GM03348 (cell line): ENCODE results near the gene UQCRFS1.
A peak's percentile ranks its signal among the peaks of the same experiment; 100 is the strongest.
"Not testable (repeated sequence)": the region's sequence is repeated elsewhere in the genome, so short reads cannot be mapped to it uniquely, and the experiment has no call there.

Experiments used
- DNase-seq: peaks from one replicate; pipeline ENCODE4 v3.0.0; 2012; ENCODE audit warnings: low spot score

The UQCRFS1 gene

DNA sequence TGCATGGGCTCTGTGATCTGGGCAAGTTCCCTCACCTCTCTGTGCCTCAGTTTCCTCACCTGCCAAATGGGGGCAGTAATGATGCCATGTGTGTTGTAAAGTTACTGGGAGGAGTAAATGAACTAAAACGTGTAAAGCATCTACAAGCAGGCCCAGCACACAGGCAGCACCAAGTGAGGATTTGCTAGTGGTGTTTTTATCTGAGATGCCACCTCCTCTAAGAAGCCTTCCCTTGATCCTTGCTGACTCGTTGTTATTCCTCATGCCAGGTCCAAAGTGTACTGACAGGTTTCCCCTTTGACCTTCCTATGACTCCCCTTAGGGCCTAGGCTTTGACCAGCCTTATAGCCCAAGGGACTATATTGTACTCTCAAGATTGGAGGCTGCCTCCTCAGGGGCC lies 1.5 kb upstream of the UQCRFS1 start:
- DNase-seq: no peak

DNA sequence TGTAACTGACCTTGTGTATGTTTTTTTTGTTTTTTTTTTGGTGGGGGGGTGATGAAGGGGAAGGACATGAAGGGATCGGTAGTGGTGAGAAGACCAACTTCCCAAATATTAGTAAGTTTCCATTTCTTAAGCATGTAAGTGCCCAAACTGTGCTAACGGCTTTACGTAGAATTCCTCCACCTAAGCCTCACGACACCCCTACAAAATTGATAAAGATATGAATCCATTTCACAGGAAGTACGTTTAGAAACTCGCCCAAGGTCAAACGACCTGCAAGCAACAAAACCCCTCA lies 649 bp downstream of the UQCRFS1 start:
- no peak for DNase-seq

DNA sequence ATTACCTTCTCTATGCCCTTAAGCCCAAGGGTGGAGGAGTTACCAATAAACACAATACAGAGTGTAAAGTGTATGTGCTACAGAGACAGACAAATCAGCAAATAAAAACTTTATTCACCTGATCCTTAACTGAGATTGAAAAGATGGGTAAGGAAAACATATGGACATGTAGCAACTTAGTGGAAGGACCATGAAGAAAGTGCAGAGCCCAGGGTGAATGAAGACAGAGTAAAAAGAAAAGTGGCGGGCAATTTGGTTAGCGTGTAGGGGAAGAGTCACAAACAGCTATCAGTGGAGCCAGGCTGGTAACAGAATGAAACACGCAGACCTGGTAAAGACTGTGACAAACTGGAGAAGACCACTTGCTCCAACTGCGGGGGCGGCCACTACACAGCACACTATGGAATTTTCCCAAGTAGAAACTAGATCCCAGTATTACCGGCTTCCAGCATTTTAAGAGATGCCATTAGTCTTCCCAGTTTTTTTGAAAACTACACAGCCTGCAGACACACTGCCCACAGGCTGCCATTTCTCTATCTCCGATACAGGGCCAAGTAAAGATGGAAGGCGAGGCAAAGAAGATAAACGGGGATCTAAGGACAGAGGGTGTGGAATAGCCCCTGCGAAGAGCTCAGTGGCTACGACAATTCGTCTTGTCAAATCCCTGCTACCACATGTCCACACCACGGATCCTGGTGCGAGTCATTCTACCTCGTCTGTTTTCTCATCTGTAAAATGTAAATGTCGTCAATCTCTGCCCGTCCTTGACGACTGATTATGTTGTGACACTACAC lies 1.2 kb downstream of the UQCRFS1 start:
- peak; percentile 11 for DNase-seq

DNA sequence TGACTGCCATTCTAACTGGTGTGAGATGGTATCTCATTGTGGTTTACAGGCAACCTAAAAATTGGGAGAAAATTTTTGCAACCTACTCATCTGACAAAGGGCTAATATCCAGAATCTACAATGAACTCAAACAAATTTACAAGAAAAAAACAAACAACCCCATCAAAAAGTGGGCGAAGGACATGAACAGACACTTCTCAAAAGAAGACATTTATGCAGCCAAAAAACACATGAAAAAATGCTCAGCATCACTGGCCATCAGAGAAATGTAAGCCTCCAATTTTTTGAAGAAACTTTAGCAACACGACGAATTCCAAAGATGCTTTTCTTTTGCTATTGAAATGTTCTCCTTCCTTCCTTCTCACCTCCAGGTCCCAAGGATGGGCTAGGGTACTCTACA lies 1.9 kb downstream of the UQCRFS1 start:
- not testable (repeated sequence) for DNase-seq

DNA sequence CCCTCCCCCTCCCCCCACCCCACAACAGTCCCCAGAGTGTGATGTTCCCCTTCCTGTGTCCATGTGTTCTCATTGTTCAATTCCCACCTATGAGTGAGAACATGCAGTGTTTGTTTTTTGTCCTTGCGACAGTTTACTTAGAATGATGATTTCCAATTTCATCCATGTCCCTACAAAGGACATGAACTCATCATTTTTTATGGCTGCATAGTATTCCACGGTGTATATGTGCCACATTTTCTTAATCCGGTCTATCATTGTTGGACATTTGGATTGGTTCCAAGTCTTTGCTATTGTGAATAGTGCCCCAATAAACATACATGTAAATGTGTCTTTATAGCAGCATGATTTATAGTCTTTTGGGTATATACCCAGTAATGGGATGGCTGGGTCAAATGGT lies 2.4 kb downstream of the UQCRFS1 start:
- DNase-seq: not testable (repeated sequence)

DNA sequence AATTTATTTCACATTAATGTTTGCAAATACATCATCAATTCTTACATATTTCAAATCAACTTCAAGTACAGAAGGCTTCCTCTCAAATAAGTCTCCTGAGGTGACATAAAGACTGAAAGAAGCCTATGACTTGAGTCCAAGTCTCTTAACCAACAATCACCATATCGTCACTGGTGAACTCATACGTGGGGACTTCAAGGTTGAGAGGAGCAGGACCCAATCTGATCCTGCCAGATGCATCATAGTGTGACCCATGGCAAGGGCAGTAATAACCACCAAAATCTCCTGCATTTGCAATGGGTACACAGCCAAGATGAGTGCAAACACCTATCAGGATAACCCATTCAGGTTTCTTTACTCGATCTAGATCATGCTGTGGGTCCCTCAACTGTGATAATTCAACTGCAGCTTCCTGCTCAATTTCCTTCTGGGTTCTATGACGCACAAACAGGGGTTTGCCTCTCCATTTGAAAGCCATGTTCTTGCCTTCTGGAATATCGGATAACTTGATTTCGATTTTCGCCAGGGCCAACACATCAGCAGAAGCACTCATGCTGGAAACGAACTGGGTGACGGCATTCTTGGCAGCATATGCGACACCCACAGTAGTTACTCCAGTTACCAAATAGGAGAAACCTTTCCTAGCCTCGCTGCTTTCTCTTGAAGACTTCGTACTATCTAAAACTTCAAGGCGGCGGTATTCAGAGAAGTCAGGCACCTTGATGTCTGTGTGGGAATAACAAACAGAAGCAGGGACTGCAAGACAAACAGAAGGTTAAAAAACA lies 5.4 kb downstream of the UQCRFS1 start:
- not testable (repeated sequence) for DNase-seq

DNA sequence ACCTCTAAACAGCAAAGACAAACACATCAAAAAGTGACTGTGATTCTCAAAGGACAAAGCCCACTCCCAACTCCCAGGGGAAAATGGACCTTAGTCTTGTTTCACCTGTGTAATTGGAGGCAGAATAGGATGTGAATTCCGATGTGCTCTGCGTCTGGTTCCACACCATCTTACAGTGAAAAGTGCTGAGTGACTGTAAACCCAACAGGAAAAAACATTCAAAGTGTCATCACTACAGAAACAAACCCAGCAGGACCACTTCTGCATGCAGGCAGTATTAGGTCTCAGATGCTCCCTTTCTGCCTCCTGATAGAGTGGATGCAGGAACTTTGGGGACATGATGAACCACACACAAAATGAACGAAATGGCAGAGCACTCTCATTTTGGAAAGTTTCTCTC lies 6.5 kb downstream of the UQCRFS1 start:
- DNase-seq: no peak

DNA sequence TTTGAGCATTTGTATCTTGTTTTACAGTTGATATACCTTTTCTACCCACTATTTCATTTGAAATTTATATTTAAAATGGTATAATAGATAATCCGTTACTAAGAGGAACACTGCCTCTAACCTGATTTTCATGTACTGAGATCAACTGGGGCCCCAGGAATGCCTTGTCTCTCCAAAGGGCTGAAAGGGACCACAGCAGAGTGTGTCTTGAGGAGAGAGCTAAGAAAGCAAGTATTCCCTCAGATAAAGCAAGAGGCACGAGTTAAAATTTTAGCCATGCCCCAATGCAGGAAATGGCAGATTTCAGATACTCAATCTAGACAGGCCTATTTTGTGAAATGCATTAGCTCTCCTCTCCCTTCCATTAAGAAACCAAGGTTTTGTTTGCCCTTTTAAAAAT lies 10.7 kb downstream of the UQCRFS1 start:
- no peak for DNase-seq

DNA sequence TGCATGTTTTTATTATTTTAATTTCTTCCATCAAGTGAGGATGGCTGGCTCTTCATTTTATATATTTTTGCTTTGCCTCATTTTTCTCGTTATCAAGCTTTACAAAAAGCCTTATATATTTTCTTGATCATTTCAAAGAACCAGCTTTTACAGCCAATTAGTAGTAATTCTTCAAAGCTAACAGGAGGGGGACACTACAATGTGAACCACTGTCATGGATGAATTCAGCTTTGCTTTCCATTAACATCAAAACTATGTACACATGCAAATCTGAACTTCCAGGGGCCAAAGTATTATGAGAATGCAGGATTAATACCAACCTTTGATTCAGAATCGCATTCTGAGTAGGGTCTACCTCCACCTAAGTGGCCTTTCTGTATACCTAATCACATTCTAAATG lies 11.1 kb downstream of the UQCRFS1 start:
- no peak for DNase-seq

DNA sequence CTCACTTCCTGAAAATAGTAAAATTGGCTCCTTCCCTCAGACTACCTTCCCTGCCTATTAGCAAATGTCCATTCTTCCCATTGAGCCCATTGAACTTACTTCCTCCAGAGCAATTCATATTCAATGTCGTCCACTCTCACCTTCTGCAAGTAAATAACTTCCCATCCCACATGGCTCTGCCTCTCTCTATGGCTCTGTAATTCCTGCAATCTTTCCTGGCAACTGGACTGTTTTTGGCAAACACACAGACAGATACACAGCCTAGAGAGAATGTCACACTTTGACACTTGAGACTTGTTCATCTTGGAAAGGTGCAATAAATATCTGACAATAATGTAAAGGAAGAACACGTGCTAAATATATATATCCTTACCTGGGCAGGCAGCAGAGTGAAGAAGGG lies 18.3 kb downstream of the UQCRFS1 start:
- no peak for DNase-seq

DNA sequence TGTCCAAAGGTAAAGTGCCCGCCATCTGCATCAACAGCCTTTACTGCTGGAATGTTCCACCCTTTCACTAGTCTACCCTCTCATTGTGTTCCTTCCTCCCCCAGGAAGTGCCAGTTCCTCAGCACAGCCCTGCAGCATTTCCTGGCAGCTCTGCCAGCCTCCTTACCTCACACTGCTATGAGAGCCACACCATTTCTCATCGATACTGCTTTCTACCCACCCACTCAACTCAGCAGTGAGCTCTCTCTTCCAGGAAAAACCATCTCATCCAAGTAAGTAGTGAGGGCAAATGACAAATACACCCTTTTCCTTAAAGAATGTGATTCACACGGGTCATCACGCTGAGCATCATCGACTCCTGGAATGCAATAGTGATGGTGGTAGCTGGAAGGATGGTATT lies 19.8 kb downstream of the UQCRFS1 start:
- DNase-seq: no peak

DNA sequence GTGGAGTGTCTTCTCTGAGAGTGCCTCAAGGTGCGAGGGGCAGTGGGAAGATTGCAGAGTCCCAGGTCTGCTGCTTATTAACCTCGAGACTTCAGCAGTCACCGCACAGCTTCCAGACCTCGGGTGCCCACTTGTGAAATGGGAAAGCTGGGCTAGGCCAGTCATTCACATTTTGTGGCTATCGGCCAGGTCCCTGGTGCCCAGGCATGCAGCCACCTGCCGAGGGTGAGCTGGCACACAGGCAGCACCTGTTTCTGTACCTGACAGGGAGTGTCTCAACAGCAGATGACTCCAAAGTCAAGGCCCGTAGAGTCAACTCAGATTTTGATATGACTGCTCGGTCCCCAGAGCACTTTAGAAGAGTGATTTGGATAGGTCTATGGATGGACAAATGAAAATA lies 21.9 kb downstream of the UQCRFS1 start:
- no peak for DNase-seq

DNA sequence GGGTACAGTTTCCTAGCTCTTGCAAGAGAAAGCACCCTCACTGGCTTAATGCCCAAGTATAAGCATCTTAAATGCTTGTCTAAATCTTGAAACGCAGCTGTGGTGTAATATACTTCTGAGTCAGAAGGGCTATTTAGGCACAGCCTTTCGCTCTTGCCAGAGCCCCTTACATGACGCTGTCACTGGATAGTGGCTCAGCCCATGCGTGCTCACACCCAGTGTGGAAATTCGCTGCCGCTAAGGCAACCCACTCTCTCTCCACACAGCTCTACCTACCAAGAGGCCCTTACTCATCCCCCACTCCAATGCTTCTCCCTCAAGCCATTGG lies 24.0 kb downstream of the UQCRFS1 start:
- no peak for DNase-seq

DNA sequence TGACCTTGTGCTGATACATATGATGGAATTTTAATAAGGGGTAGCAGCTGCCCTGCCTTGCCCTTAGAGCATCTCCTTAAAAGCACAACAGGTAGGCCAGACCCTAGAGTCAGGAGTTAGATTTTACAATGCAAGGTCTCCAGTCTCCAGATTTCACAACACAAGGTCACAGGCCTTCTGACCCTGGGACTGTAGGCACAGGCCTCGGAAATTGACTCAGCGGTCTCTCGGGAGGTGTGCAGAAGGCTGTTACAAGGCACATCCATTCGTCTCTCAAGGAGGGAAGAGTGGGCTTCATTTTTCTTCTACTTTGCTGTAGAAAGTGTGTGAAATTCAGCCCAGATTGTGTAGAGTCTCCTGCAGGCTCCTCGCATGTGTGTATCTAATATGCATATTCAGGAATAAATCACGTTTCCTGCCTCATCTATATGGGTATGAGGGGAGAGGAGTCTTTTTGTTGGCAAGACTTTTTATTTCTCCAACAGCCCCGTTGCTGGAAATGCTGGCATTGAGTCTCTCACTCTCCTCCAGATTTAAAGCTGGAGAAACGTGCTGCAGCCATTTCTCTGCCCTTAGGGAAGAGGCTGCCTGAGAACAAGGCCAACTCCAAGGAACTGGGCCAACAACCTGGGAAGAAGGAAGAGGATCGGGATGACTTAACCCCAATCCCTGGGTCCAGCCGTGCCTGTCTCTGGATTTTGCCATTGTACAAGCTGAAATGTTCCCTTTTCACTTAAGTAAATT lies 24.5 kb downstream of the UQCRFS1 start:
- no peak for DNase-seq

DNA sequence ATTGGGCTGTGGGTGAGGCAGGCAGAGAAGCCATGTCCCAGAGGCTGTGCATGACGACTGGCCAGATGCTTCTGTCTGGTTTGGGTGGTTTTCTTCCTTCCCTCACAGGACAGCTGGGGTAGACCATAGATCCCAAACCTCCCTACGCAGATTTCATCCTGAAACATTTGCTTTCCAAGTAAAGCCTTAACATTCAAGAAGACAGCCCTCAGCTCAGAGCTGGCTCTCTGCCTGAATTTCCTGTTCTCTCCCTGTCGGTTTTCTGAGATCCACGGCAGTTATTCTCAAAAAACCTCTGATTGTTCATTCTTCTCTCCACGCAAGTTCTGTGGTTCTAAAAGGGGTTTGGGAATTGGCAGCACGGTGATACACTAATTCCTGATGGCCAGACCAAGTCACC lies 25.3 kb downstream of the UQCRFS1 start:
- DNase-seq: no peak

DNA sequence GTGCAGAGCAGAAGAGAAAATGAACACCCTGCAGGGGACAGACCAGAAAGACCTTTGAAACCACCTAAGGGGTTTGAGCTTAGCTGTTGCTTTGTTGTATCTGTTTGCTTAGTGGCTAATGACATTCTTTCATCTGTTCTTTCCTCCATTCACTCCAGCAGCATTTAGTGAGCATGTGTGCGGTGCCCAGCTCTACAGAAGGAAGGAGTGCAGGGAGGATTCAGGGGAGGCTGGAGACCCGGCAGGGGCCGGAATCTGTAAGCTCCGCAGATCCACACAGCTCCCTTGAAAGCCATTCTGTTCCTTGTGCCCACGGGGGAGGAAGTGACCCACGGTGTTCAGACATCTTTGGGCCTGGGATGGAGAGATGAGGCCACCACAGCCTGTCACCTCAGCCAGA lies 27.5 kb downstream of the UQCRFS1 start:
- DNase-seq: no peak

DNA sequence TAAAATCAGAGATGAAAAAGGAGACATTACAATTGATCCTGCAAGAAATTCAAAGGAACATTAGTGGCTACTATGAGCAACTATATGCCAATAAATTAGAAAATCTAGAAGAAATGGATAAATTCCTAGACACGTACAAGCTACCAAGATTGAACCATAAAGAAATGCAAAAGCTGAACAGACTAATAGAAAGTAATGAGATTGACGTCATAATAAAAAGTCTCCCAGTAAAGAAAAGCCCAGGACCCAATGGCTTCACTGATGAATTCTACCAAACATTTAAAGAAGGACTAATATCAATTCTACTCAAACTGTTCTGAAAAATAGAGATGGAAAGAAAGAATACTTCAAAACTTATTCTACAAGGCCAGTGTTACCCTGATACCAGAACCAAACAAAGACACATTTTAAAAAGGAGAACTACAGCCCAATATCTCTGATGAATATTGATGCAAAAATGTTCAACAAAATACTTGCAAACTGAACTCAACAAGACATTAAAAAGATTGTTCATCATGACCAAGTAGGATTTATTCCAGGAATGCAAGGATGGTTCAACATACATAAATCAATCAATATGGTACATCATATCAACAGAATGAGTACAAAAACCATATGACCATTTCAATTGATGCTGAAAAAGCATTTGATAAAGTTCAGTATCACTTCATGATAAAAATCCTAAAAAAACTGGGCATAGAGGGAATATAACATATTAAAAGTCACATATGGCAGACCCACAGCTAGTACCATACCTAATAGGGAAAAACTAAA lies 35.8 kb downstream of the UQCRFS1 start:
- DNase-seq: no peak

DNA sequence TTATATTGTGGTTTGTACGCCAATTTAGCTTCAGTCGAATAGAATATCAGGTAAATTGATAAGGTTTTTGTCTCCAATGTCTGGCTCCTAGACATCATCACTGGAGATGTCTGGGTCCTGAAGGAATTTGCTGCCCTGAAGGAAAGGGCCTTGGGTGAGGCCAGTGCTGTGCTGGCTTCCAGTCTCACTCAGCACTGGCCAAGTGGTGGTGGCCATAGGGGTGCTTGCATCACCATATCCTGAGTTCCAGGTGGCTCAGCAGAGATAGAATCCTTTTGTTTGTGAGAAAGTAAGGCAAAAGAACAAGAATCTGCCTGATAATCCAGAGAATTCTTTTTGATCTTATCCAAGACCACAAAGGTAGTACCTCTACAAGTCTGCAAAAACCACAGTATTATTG lies 39.1 kb downstream of the UQCRFS1 start:
- DNase-seq: no peak

DNA sequence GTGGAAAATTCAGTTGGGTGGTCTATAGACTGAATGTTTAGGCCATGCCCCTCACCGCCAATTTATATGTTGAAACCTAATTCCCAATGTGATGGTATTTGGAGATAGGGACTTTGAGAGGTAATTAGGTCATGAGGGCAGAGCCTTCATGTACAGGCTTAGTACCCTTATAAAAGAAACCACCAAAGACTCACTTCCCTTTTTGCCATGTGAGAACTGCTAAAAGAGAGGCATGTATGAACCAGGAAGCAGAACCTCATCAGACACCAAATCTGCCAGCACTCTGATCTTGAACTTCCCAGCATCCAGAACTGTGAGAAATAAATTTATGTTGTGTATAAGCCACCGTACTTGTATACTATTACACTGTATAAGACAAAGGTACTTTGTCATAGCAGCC lies 40.6 kb downstream of the UQCRFS1 start:
- no peak for DNase-seq

DNA sequence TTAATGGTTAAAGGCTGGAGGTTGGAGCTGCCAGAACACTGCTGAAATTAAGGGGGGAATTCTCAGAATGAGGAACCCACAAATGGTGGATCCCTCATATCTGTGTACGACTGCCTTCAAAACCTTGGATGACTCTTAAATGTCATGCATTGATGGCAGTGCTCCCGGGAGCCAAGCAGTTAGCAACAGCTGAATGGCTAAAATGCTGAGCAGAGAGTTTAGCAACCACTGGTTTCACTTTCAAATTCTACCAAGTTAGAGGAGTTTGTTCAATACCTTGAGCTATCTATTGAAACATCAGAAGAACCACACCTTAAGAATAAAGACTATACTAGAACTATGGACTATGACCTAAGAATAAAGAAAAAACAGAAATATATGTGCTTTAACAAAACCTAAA lies 41.4 kb downstream of the UQCRFS1 start:
- DNase-seq: no peak

DNA sequence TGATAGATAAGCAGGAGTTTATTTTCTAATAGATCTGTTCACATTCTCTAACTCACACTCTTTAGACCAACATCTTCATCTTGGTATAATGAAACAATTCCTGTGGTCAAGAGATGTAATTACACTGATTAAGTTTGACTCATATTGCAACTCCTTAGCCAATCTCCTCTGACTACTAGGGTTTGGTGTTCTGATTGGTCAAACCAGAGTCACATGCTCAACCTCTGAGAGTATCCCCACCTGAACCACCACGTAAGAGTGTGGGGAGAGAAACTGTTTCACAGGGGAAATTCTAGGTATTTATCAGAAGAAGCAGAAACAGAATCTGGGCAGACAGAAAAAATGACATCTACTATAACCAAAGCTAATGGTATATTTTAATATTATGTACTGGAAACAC lies 42.4 kb downstream of the UQCRFS1 start:
- DNase-seq: no peak

DNA sequence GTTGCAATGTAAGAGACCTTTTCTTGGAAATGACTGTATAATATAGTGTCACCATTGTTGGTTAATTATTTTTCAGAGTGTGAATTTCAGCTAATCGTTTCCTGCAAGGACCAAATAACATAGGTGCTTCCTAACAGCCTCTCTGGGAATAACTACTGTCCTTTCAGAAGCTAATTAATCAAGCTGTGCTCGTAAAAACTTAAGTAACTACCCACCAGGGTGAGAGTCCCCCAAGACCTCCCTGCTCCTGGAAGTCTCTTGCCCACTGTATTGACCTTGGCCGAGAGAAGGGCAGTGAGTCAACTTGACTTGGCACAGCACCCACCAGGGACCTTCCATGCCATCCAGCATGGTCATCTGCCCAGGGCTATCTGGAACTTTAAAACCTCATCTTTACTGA lies 50.3 kb downstream of the UQCRFS1 start:
- no peak for DNase-seq

DNA sequence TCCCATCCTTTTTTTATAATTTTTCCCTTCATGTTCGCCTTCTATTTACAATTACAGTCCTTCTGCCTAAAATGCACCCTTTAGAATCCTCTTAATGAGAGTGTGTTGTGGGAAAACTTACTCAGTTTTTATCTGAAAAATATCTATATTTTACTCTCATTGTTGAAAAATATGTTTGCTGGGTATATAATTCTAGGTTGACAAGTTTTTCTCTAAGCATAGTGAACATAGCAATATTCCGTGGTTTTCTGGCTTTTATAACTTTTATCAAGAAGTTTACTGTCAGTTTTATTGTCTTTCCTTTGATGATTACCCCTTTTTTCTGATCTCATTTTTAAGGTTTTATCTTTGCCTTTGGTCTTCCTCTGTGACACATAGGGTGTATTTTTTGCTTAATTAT lies 57.3 kb downstream of the UQCRFS1 start:
- no peak for DNase-seq
